HCT116 (cell line): ENCODE data around the gene DTNBP1.

Experiments used
- CEBPB ChIP-seq: IDR thresholded peaks from 2 replicates; pipeline ENCODE4 v1.6.1; 2012; ENCODE audit warnings: low read depth
- CTCF ChIP-seq, 3 experiments: fragments of 200-600 bp in 1 of 3; sonication (generic) in 1 of 3; IDR thresholded peaks in 2 of 3; conservative IDR thresholded peaks in 1 of 3; 2 replicates each; pipeline ENCODE4 v1.5.1; 2012 to 2017; ENCODE audit warnings: low read depth in 2 of 3, low read length in 2 of 3, antibody characterized with exemption in 1 of 3, borderline replicate concordance in 1 of 3, control low read depth in 1 of 3, mild to moderate bottlenecking in 1 of 3, mixed read lengths in 1 of 3, mixed run types in 1 of 3, moderate library complexity in 1 of 3; ENCODE audit not compliant: insufficient read depth in 1 of 3
- EGR1 ChIP-seq: IDR thresholded peaks from 2 replicates; pipeline ENCODE4 v1.6.1; 2012; ENCODE audit warnings: low read depth
- POLR2A ChIP-seq: IDR thresholded peaks from 2 replicates; pipeline ENCODE4 v1.7.0; 2011; ENCODE audit warnings: borderline replicate concordance; ENCODE audit not compliant: insufficient read depth, insufficient read length; ENCODE audit errors: extremely low read depth
- POLR2AphosphoS5 ChIP-seq: IDR thresholded peaks from 2 replicates; pipeline ENCODE4 v1.6.1; 2011; ENCODE audit warnings: mild to moderate bottlenecking, low read depth, low read length, moderate library complexity
- TCF7L2 ChIP-seq: IDR thresholded peaks from 2 replicates; pipeline ENCODE4 v1.7.0; 2011; ENCODE audit warnings: borderline replicate concordance, inconsistent platforms; ENCODE audit not compliant: insufficient read depth, insufficient read length; ENCODE audit errors: extremely low read depth
- ZNF274 ChIP-seq: fragments of 200-500 bp; sonication (Bioruptor generic); IDR thresholded peaks from 2 replicates; pipeline ENCODE4 v1.6.1; 2014; ENCODE audit warnings: mild to moderate bottlenecking, low read depth, low read length, inconsistent platforms
- TF ChIP-seq, protein P1 (sequence below): IDR thresholded peaks from 2 replicates; pipeline ENCODE4 v1.6.1; 2012; ENCODE audit warnings: low read depth
- TF ChIP-seq, protein P2 (sequence below): IDR thresholded peaks from 2 replicates; pipeline ENCODE4 v1.6.1; 2012

GRCh38 chr6:15675536-15676220 is 12.8 kb upstream of the DTNBP1 start:
- TF ChIP-seq, protein P1, sequence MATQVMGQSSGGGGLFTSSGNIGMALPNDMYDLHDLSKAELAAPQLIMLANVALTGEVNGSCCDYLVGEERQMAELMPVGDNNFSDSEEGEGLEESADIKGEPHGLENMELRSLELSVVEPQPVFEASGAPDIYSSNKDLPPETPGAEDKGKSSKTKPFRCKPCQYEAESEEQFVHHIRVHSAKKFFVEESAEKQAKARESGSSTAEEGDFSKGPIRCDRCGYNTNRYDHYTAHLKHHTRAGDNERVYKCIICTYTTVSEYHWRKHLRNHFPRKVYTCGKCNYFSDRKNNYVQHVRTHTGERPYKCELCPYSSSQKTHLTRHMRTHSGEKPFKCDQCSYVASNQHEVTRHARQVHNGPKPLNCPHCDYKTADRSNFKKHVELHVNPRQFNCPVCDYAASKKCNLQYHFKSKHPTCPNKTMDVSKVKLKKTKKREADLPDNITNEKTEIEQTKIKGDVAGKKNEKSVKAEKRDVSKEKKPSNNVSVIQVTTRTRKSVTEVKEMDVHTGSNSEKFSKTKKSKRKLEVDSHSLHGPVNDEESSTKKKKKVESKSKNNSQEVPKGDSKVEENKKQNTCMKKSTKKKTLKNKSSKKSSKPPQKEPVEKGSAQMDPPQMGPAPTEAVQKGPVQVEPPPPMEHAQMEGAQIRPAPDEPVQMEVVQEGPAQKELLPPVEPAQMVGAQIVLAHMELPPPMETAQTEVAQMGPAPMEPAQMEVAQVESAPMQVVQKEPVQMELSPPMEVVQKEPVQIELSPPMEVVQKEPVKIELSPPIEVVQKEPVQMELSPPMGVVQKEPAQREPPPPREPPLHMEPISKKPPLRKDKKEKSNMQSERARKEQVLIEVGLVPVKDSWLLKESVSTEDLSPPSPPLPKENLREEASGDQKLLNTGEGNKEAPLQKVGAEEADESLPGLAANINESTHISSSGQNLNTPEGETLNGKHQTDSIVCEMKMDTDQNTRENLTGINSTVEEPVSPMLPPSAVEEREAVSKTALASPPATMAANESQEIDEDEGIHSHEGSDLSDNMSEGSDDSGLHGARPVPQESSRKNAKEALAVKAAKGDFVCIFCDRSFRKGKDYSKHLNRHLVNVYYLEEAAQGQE = no peak
- TF ChIP-seq CTCF (IDR thresholded peaks at IDR 0.05 in 2 of 3, conservative IDR thresholded peaks at IDR 0.05 in 1 of 3; ENCODE audit: borderline replicate concordance in 1 of 3, insufficient read depth in 1 of 3, low read depth in 2 of 3, low read length in 2 of 3) (no peak), ZNF274 (no peak), POLR2A (no peak), POLR2AphosphoS5 (no peak), TCF7L2 (no peak), EGR1 (no peak), CEBPB (no peak)
- TF ChIP-seq, protein P2, sequence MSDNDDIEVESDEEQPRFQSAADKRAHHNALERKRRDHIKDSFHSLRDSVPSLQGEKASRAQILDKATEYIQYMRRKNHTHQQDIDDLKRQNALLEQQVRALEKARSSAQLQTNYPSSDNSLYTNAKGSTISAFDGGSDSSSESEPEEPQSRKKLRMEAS = no peak
